ENCODE measurements around the gene KIF16B.
A peak's percentile ranks its signal among the peaks of the same experiment; 100 is the strongest.

Gene KIF16B

GRCh38 chr20:16588241-16588640 is 15.0 kb upstream of the KIF16B start:
- in situ Hi-C loops (cut with HindIII; ENCODE audit: low pct_ligation_motif_present, low sequenced_read_pairs): no loop called here
- Histone ChIP-seq H3K4me3 (ENCODE audit: low read depth, low read length) (no peak overlapping the region), H3K27ac (no peak overlapping the region), H3K36me3 (replicated peaks) (no peaks in the 10 kb centered on the region), H3K27me3 (replicated peaks) (no peaks in the 10 kb centered on the region)
- no peak for DNase-seq
- TF ChIP-seq CTCF (IDR thresholded peaks at IDR 0.05; ENCODE audit: low read depth, low read length, missing control alignments): no peak

- in situ Hi-C loops (cut with HindIII; ENCODE audit: low pct_ligation_motif_present, low sequenced_read_pairs): no loop called here
- no peaks in the 10 kb centered on the region for H3K27me3 ChIP-seq (replicated peaks)
- no peak overlapping the region for H3K4me3 ChIP-seq (ENCODE audit: low read depth, low read length)
- H3K27ac ChIP-seq: no peak overlapping the region
- H3K36me3 ChIP-seq (replicated peaks): no peaks in the 10 kb centered on the region
- DNase-seq: no peak
- no peak for TF ChIP-seq CTCF (IDR thresholded peaks at IDR 0.05; ENCODE audit: low read depth, low read length, missing control alignments)
These were observed 13.8 kb upstream of the KIF16B start for GRCh38 chr20:16587066-16587465.

- in situ Hi-C loops (cut with HindIII; ENCODE audit: low pct_ligation_motif_present, low sequenced_read_pairs): no loop called here
- H3K27ac ChIP-seq: no peak overlapping the region
- H3K36me3 ChIP-seq (replicated peaks): no peaks in the 10 kb centered on the region
- no peak for DNase-seq
- no peaks in the 10 kb centered on the region for H3K27me3 ChIP-seq (replicated peaks)
- no peak for TF ChIP-seq CTCF (IDR thresholded peaks at IDR 0.05; ENCODE audit: low read depth, low read length, missing control alignments)
- no peak overlapping the region for H3K4me3 ChIP-seq (ENCODE audit: low read depth, low read length)
These were observed 10.2 kb upstream of the KIF16B start for GRCh38 chr20:16583474-16583873.

- Histone ChIP-seq H3K27ac (no peak overlapping the region), H3K36me3 (replicated peaks) (no peaks in the 10 kb centered on the region), H3K27me3 (replicated peaks) (no peaks in the 10 kb centered on the region), H3K4me3 (ENCODE audit: low read depth, low read length) (no peak overlapping the region)
- in situ Hi-C loops (cut with HindIII; ENCODE audit: low pct_ligation_motif_present, low sequenced_read_pairs): no loop called here
- TF ChIP-seq CTCF (IDR thresholded peaks at IDR 0.05; ENCODE audit: low read depth, low read length, missing control alignments): no peak
- DNase-seq: no peak
These were observed 8.0 kb upstream of the KIF16B start for GRCh38 chr20:16581241-16581640.

GRCh38 chr20:16580620-16581019 is 7.4 kb upstream of the KIF16B start:
- in situ Hi-C loops (cut with HindIII; ENCODE audit: low pct_ligation_motif_present, low sequenced_read_pairs): no loop called here
- Histone ChIP-seq H3K4me3 (ENCODE audit: low read depth, low read length) (no peak overlapping the region), H3K27me3 (replicated peaks) (no peaks in the 10 kb centered on the region), H3K27ac (no peak overlapping the region), H3K36me3 (replicated peaks) (no peaks in the 10 kb centered on the region)
- TF ChIP-seq CTCF (IDR thresholded peaks at IDR 0.05; ENCODE audit: low read depth, low read length, missing control alignments): no peak
- no peak for DNase-seq

- DNase-seq: peak; percentile 20
- TF ChIP-seq CTCF (IDR thresholded peaks at IDR 0.05; ENCODE audit: low read depth, low read length, missing control alignments): no peak
- in situ Hi-C loops (cut with HindIII; ENCODE audit: low pct_ligation_motif_present, low sequenced_read_pairs): no loop called here
- Histone ChIP-seq H3K27me3 (replicated peaks) (no peaks in the 10 kb centered on the region), H3K4me3 (ENCODE audit: low read depth, low read length) (no peak overlapping the region), H3K27ac (no peak overlapping the region), H3K36me3 (replicated peaks) (no peaks in the 10 kb centered on the region)
These were observed 6.9 kb upstream of the KIF16B start for GRCh38 chr20:16580147-16580546.
